ENCODE data around the gene UCN3. TPM values are rescaled to one million over a fixed set of nuclear protein-coding genes. Genes with fewer than 3 reads are reported as not detected.

Gene UCN3
- total and polyA plus RNA-seq, 2 of the 4 experiments (the other 2 are of a cell fraction), result not detected

- Histone ChIP-seq H3K4ac (ENCODE audit: low read depth, low read length) (no peak overlapping the region), H4K20me1 (ENCODE audit: insufficient read depth, low read length) (no peaks in the 10 kb centered on the region), H2BK15ac (ENCODE audit: low read depth, low read length) (no peak overlapping the region), H3K36me3 (ENCODE audit: control insufficient read depth, insufficient read depth, low read length) (no peaks in the 10 kb centered on the region), H2AFZ (replicated peaks; ENCODE audit: low read length, poor library complexity) (no peak overlapping the region), H4K8ac (ENCODE audit: low read depth in 2 of 2, low read length in 2 of 2) (no peak overlapping the region), H3K27ac (ENCODE audit: insufficient read depth, low read length) (no peak overlapping the region), H3K9me3 (ENCODE audit: control insufficient read depth, insufficient read depth, low read length) (no peaks in the 10 kb centered on the region), H2BK20ac (ENCODE audit: low read depth, low read length) (no peak overlapping the region), H3K9me1 (ENCODE audit: insufficient read depth, low read length) (no peaks in the 10 kb centered on the region), H3K79me1 (ENCODE audit: low read depth in 1 of 2, low read length in 2 of 2) (no peaks in the 10 kb centered on the region), H2AK9ac (replicated peaks; ENCODE audit: low read depth, low read length, poor library complexity) (no peak overlapping the region), H3K9ac (ENCODE audit: low read depth, low read length) (no peak overlapping the region), H3K4me3 (ENCODE audit: insufficient read depth, low read depth, low read length) (no peak overlapping the region), H3K14ac (replicated peaks; ENCODE audit: low read depth, low read length) (no peak overlapping the region), H4K5ac (ENCODE audit: low read depth, low read length) (no peak overlapping the region), H3K23ac (ENCODE audit: low read depth, low read length) (no peak overlapping the region), H4K91ac (ENCODE audit: insufficient read depth, low read depth, low read length) (no peak overlapping the region), H3K18ac (ENCODE audit: low read depth, low read length) (no peak overlapping the region), H2BK120ac (ENCODE audit: low read depth, low read length) (no peak overlapping the region), H3K4me1 (ENCODE audit: control insufficient read depth, insufficient read depth, low read length) (no peaks in the 10 kb centered on the region), H3K56ac (ENCODE audit: extremely low read depth, insufficient read depth, low read length) (no peak overlapping the region), H3K27me3 (ENCODE audit: control insufficient read depth, insufficient read depth, low read length) (peaks cover 7% of the 10 kb centered on the region), H2AK5ac (ENCODE audit: low read depth, low read length) (no peak overlapping the region), H2BK5ac (ENCODE audit: low read depth, low read length, poor library complexity, severe bottlenecking) (no peak overlapping the region), H3K4me2 (ENCODE audit: low read depth, low read length) (no peak overlapping the region)
- no peak for DNase-seq
- dilution Hi-C loops (cut with HindIII; ENCODE audit: low sequenced_read_pairs, unreplicated experiment), result no loop called here
- ChIA-PET CTCF (no interaction called here), POLR2A (ENCODE audit: unreplicated experiment) (no interaction called here)
- in situ Hi-C loops (cut with MboI; ENCODE audit: low sequenced_read_pairs), result no loop called here
- no peak for ATAC-seq (ENCODE audit: low read depth)
- no TSS peak for BruUV-seq (replicated peaks)
- TF ChIP-seq MAZ (IDR thresholded peaks at IDR 0.05; ENCODE audit: borderline replicate concordance, low read depth, low read length) (no peak), POLR2A (IDR thresholded peaks at IDR 0.05; ENCODE audit: low read depth, low read length) (no peak), SMC3 (IDR thresholded peaks at IDR 0.05; ENCODE audit: low read depth, low read length) (no peak), RFX5 (IDR thresholded peaks at IDR 0.05; ENCODE audit: low read depth, low read length) (no peak), CTCF (conservative IDR thresholded peaks at IDR 0.05; ENCODE audit: low read depth, low read length) (no peak), CHD1 (IDR thresholded peaks at IDR 0.05; ENCODE audit: low read depth, low read length) (no peak), USF2 (IDR thresholded peaks at IDR 0.05; ENCODE audit: low read depth, low read length) (no peak), NFE2L2 (IDR thresholded peaks at IDR 0.05; ENCODE audit: low read depth, low read length) (no peak), CEBPB (IDR thresholded peaks at IDR 0.05; ENCODE audit: low read depth, low read length) (no peak), MXI1 (IDR thresholded peaks at IDR 0.05; ENCODE audit: borderline replicate concordance, low read depth, low read length) (no peak), FOS (IDR thresholded peaks at IDR 0.05; ENCODE audit: low read depth, low read length) (no peak), RAD21 (IDR thresholded peaks at IDR 0.05; ENCODE audit: low read length) (no peak), RCOR1 (IDR thresholded peaks at IDR 0.05; ENCODE audit: insufficient replicate concordance, low read length) (no peak), ELK1 (IDR thresholded peaks at IDR 0.05; ENCODE audit: borderline replicate concordance, low read depth, low read length) (no peak), BHLHE40 (IDR thresholded peaks at IDR 0.05; ENCODE audit: low read depth, low read length) (no peak), MAFK (IDR thresholded peaks at IDR 0.05; ENCODE audit: low read depth, low read length) (no peak)
- intact Hi-C loops (cut with micrococcal nuclease), result no loop called here
Observed at GRCh38 chr10:5362873-5363272, 1.9 kb upstream of the UCN3 start.
